GM12878 (cell line): ENCODE results near the gene RAD51B. TPM values are rescaled to one million over a fixed set of nuclear protein-coding genes. Genes with fewer than 3 reads are reported as not detected.

Experiments used
- BHLHE40 ChIP-seq, 2 experiments: fragments of 450-650 bp in 1 of 2; IDR thresholded peaks; 2 replicates each; pipeline ENCODE4 v1.6.1; 2011 to 2017; ENCODE audit warnings: low read depth in 2 of 2, borderline replicate concordance in 1 of 2, improper control_type of control experiment in 1 of 2, low read length in 1 of 2, mild to moderate bottlenecking in 1 of 2
- CBX5 ChIP-seq: sonication (generic); IDR thresholded peaks from 2 replicates; pipeline ENCODE4 v1.6.1; 2016; ENCODE audit warnings: low read depth, moderate library complexity, mild to moderate bottlenecking, inconsistent platforms
- CEBPZ ChIP-seq: fragments of 150-350 bp; IDR thresholded peaks from 2 replicates; pipeline ENCODE4 v1.6.1; 2016; ENCODE audit warnings: low read depth, low read length
- E2F8 ChIP-seq: fragments of 450-650 bp; IDR thresholded peaks from 2 replicates; pipeline ENCODE4 v1.6.1; 2018; ENCODE audit warnings: mild to moderate bottlenecking, low read depth, moderate library complexity; ENCODE audit not compliant: partially characterized antibody
- FOXM1 ChIP-seq: IDR thresholded peaks from 2 replicates; pipeline ENCODE4 v1.6.1; 2012; ENCODE audit warnings: low read depth, mild to moderate bottlenecking, inconsistent platforms, low read length, moderate library complexity
- GABPA ChIP-seq: IDR thresholded peaks from 2 replicates; pipeline ENCODE4 v1.6.1; 2014; ENCODE audit warnings: antibody characterized with exemption, low read depth, mild to moderate bottlenecking, inconsistent platforms
- KDM1A ChIP-seq: fragments of 200-600 bp; sonication (generic); IDR thresholded peaks from 2 replicates; pipeline ENCODE4 v1.6.1; 2016; ENCODE audit warnings: borderline replicate concordance
- MEF2A ChIP-seq: IDR thresholded peaks from 2 replicates; pipeline ENCODE4 v1.6.1; 2011; ENCODE audit warnings: low read depth, mild to moderate bottlenecking, low read length, moderate library complexity; ENCODE audit not compliant: insufficient read depth
- MTA3 ChIP-seq: IDR thresholded peaks from 2 replicates; pipeline ENCODE4 v1.6.1; 2012; ENCODE audit warnings: low read length, inconsistent platforms, borderline replicate concordance
- MXI1 ChIP-seq: fragments of 150-350 bp; IDR thresholded peaks from 2 replicates; pipeline ENCODE4 v1.6.1; 2011; ENCODE audit warnings: low read depth, mild to moderate bottlenecking, inconsistent platforms, low read length, improper control_type of control experiment
- NR2F1 ChIP-seq: fragments of 450-650 bp; conservative IDR thresholded peaks from 2 replicates; pipeline ENCODE4 v1.6.1; 2017; ENCODE audit warnings: mild to moderate bottlenecking
- RELA ChIP-seq: fragments of 450-650 bp; IDR thresholded peaks from 2 replicates; pipeline ENCODE4 v1.8.0; 2014; ENCODE audit warnings: borderline replicate concordance; ENCODE audit not compliant: partially characterized antibody
- SKIL ChIP-seq: fragments of 450-650 bp; IDR thresholded peaks from 2 replicates; pipeline ENCODE4 v1.6.1; 2017; ENCODE audit warnings: mild to moderate bottlenecking, low read depth, inconsistent platforms; ENCODE audit not compliant: poor library complexity, severe bottlenecking
- SREBF1 ChIP-seq: IDR thresholded peaks from 2 replicates; pipeline ENCODE4 v1.6.1; 2012; ENCODE audit warnings: mild to moderate bottlenecking, low read length
- SREBF2 ChIP-seq: IDR thresholded peaks from 2 replicates; pipeline ENCODE4 v1.6.1; 2012; ENCODE audit warnings: mild to moderate bottlenecking, low read length
- STAT1 ChIP-seq: fragments of 450-650 bp; conservative IDR thresholded peaks from 2 replicates; pipeline ENCODE4 v1.6.1; 2014; ENCODE audit warnings: antibody characterized with exemption, mild to moderate bottlenecking
- SUZ12 ChIP-seq: fragments of 200-600 bp; sonication (generic); IDR thresholded peaks from one replicate; pipeline ENCODE4 v1.6.1; 2018; ENCODE audit warnings: antibody characterized with exemption, mild to moderate bottlenecking; ENCODE audit not compliant: unreplicated experiment
- polyA plus RNA-seq, 11 experiments: library from polyadenylated mRNA; depleted of rRNA in 4 of 11; unstranded in 6 of 11; stranded (reverse) in 5 of 11; fragments of >200 nt; fragmentation: Nextera tagmentation in 4 of 11; fragmentation: Illumina TruSeq in 1 of 11; extraction: Ambion mirVana in 4 of 11; extraction: Trizol in 1 of 11; gene quantifications; 1 replicate in 1 of 11; 2 replicates in 10 of 11; pipeline versions ENCODE4 v1.2.1 to v1.2.3, GENCODE V29; 2011 to 2016; ENCODE audit warnings: inconsistent platforms in 2 of 11, missing spikeins in 2 of 11, low read depth in 1 of 11
- total RNA-seq, 4 experiments: library from RNA; depleted of rRNA in 3 of 4; stranded (reverse); fragments of >200 nt in 3 of 4; fragmentation: Illumina TruSeq in 1 of 4; extraction: Trizol in 1 of 4; gene quantifications; 2 replicates each; pipeline versions ENCODE4 v1.2.1 to v1.2.3, GENCODE V29; 2013 to 2021
- TF ChIP-seq, protein P1 (sequence below): IDR thresholded peaks from 2 replicates; pipeline ENCODE4 v1.6.1; 2012; ENCODE audit warnings: low read depth, low read length, improper control_type of control experiment
- TF ChIP-seq, protein P2 (sequence below): fragments of 450-650 bp; IDR thresholded peaks from 2 replicates; pipeline ENCODE4 v1.6.1; 2017; ENCODE audit warnings: antibody characterized with exemption, mild to moderate bottlenecking, moderate library complexity

Gene RAD51B
- total and polyA plus RNA-seq, 10 of the 15 experiments (the other 5 are each of a cell fraction or from before 2014, with no cell fraction given) = 9.8 to 26.8 (median 21.3) TPM

DNA sequence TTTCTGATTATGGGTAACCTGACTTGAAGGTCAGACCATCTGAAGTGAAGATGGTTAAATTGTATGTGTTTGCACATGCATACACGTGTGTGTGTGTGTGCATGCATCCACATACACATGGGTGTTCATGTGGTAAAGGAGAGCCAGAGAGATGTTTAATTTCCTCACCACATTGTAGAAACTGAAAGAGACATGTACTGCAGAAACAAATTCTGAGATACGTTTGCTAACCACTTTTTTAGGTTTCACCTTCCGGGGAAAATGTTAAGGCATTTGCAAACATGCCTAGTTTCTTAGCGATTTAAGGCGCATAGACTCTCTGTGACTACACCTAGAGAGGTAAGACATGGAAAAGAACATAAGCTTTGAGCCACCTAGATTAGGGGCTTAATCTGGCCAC is 362.9 kb downstream of the RAD51B start (continued):
- no peak for TF ChIP-seq MEF2A
- TF ChIP-seq SKIL = no peak
- TF ChIP-seq STAT1 = no peak
- TF ChIP-seq SUZ12 = no peak
- TF ChIP-seq MXI1 = peak; percentile 70; the same call in 1 of the 2 replicates
- TF ChIP-seq FOXM1 = no peak
- no peak for TF ChIP-seq KDM1A
- no peak for TF ChIP-seq CEBPZ
- TF ChIP-seq BHLHE40 (IDR thresholded peaks at IDR 0.05; ENCODE audit: borderline replicate concordance in 1 of 2, low read depth in 2 of 2, low read length in 1 of 2) = peak; percentile 84 to 85
- no peak for TF ChIP-seq E2F8
- TF ChIP-seq, protein P1, sequence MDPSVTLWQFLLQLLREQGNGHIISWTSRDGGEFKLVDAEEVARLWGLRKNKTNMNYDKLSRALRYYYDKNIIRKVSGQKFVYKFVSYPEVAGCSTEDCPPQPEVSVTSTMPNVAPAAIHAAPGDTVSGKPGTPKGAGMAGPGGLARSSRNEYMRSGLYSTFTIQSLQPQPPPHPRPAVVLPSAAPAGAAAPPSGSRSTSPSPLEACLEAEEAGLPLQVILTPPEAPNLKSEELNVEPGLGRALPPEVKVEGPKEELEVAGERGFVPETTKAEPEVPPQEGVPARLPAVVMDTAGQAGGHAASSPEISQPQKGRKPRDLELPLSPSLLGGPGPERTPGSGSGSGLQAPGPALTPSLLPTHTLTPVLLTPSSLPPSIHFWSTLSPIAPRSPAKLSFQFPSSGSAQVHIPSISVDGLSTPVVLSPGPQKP = no peak
- TF ChIP-seq, protein P2, sequence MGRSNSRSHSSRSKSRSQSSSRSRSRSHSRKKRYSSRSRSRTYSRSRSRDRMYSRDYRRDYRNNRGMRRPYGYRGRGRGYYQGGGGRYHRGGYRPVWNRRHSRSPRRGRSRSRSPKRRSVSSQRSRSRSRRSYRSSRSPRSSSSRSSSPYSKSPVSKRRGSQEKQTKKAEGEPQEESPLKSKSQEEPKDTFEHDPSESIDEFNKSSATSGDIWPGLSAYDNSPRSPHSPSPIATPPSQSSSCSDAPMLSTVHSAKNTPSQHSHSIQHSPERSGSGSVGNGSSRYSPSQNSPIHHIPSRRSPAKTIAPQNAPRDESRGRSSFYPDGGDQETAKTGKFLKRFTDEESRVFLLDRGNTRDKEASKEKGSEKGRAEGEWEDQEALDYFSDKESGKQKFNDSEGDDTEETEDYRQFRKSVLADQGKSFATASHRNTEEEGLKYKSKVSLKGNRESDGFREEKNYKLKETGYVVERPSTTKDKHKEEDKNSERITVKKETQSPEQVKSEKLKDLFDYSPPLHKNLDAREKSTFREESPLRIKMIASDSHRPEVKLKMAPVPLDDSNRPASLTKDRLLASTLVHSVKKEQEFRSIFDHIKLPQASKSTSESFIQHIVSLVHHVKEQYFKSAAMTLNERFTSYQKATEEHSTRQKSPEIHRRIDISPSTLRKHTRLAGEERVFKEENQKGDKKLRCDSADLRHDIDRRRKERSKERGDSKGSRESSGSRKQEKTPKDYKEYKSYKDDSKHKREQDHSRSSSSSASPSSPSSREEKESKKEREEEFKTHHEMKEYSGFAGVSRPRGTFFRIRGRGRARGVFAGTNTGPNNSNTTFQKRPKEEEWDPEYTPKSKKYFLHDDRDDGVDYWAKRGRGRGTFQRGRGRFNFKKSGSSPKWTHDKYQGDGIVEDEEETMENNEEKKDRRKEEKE = no peak
- no peak for TF ChIP-seq GABPA
- TF ChIP-seq RELA = no peak
- no peak for TF ChIP-seq MTA3
- no peak for TF ChIP-seq CBX5
- no peak for TF ChIP-seq SREBF1
- no peak for TF ChIP-seq NR2F1
- no peak for TF ChIP-seq SREBF2
